ENCODE data around the gene CDCP1. TPM values are rescaled to one million over a fixed set of nuclear protein-coding genes. Genes with fewer than 3 reads are reported as not detected.
"Not testable (repeated sequence)": the region's sequence is repeated elsewhere in the genome, so short reads cannot be mapped to it uniquely, and the experiment has no call there.

The CDCP1 gene
- total RNA-seq, 1 donor from 2014 or later, result 1.8 TPM

DNA sequence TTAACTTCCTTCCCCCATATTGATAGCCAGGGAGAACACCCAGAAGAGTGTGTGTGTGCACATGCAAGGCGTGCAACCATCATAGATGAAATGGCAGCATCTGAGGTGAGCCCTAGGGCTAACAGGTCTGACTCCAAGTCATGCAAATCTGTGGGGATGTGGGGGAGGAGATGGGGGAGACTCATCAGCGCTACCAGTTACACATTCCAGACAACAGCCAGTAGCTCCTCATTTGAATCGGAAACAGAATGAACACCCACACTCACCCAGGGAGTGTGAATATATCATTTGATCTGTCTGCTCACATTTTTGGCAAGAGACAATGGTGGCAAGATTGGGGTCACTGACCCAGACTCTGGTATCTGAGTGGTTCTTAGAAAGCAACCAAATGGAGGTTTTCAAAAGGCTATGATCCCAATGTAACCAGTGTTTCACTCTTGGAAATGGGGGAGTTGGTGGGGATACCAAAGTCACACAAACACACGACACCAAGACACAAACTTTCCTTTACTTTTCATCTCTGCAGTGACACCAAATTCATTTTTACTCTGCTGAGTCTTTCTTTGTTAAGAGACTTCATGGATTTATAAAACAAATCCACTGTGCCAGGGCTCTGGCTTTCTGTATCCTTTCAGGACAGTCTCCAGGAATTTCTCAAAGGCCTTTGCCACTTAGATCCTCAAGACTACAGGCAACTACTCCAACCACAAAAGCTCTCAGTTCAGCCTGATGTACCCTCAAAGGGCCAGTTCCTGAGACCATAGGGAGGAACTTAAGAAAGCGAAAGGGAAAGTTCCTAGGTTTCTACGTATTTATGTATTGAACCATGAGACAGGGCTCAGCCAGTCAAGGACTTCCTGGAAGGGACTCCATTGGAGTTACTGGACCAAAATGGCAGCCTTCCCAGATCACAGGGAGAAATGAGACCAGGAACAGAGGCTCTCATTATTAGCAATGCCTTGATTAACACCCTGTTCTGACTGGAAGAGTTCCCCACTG lies 2.2 kb downstream of the CDCP1 start:
- DNase-seq (ENCODE audit: low spot score) (no peak), ATAC-seq (no peak)
- intact Hi-C loops (cut with DNase I), result no loop called here

DNA sequence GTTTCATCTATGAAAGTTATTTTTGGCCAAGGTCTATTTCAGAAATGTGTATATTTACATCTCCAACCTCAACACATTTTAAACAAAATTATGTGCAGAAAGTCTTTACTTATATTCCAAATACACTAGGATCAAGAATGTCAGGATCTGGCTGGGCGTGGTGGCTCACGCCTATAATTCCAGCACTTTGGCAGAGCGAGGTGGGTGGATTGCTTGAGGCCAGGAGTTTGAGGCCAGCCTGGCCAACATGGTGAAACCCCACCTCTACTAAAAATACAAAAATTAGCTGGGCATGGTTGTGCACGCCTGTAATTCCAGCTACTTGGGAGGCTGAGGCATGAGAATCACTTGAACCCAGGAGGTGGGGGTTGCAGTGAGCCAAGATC lies 5.4 kb downstream of the CDCP1 start:
- intact Hi-C loops (cut with DNase I); ATAC-seq; DNase-seq (ENCODE audit: low spot score): not testable (repeated sequence)

DNA sequence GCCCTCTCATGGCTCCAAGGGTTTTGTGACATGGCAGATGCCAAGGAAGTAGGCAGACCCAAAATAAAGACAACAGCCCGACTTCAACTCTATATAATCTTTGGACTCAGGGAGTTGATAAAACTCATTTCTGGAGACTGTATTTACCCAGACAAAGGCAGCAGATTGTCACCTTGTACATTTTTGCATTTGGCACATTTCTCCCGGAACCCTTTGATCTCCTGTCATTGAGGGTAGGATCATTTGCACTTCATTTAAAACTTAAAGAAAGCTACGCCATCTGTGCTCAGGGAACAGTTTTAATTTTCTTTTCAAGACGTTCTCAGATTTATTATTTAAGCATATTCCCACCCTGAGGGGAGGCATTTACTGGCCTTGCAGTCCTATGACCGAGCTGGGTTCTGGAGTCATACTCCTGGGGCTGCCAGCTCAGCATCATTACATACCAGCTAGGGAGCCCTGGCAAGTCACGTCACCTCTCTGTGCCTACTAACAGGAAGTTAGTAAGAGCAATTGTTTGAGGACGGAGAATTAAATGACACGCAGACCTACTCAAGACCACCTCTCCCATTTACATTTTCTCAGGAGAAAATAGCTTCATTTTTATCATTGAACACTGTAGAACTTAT lies 5.9 kb downstream of the CDCP1 start:
- DNase-seq (ENCODE audit: low spot score) (no peak), ATAC-seq (no peak)
- intact Hi-C loops (cut with DNase I), result no loop called here

DNA sequence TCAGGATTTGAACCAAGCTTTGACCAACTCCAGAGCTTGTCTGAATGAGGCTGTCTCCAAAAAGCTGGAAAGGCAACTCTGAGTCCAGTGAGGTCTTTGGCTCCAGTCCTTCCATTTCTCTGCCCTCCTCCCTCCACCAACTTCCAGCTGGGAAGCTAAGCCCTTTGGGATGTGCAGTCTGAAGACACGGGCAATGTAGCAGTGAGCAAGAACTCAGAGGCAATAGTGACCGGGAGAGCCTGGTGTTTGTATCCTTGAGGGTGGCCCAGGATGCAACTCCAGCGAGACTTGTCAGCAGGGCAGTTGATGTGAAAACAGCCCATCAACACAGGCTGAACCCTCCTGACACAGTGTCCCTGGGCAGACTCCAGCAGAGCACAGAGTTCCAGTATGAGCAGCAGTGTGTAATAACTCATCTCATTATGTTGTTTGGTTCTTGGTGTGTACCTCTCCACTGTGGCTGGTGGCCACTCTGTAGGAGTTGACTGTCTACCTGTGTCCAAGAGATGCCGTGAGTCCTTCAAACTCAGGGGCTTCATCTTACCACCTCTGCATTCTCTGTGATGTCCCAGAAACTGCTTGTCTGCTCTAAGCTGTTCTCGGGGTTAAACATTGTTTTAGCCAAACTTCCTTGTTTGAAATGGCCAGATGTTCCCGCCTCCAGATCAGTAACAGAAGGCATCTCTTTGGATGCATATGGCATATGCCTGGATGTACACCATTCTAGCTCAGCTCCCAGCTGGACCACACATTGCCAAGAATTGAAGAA lies 6.6 kb downstream of the CDCP1 start:
- intact Hi-C loops (cut with DNase I), result no loop called here
- ATAC-seq, result peak; percentile 59
- no peak for DNase-seq (ENCODE audit: low spot score)

DNA sequence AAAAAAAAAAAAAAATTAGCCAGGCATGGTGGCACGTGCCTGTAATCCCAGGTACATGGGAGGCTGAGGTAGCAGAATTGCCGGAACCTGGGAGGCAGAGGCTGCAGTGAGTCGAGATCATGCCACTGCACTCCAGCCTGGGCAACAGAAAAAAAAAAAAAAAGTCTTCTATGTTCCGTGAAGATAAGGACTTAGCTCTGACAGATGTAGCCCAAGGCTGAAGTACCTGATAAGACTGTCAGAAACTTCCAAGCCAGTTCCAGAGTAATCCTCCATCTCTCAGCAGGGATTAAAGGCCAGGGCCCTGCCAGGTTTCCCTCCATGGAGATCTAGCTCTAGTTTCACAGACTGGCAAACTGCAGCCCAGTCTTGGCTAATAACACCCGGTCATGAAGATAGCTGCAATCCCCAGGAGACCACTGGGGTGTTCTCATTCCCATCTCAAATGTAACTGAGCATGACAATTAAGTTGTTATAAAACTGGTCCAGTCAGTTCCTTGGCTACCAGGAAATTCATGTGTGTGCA lies 8.5 kb downstream of the CDCP1 start:
- intact Hi-C loops (cut with DNase I), result no loop called here
- no peak for DNase-seq (ENCODE audit: low spot score)
- no peak for ATAC-seq

DNA sequence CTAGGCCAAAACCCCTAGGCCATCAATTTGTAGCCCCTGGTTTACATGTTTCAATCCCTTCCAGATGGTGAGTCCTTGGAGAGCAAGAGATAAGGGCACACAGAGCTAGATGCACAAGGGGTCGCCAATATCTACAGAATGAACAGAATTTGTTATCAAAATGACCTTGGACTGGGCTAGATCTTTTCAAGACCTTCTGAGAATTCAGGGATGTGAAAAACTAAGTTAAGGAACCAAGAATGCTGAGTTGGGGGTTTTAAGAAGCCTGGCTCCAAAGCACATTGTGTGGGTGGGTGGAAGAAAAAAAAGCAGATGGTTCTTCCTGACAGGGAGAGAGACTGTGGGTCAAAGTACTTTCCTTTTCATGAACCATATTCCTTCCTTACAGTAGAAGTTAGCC lies 10.2 kb downstream of the CDCP1 start:
- ATAC-seq (peak; percentile 58), DNase-seq (ENCODE audit: low spot score) (no peak)
- intact Hi-C loops (cut with DNase I), result no loop called here

DNA sequence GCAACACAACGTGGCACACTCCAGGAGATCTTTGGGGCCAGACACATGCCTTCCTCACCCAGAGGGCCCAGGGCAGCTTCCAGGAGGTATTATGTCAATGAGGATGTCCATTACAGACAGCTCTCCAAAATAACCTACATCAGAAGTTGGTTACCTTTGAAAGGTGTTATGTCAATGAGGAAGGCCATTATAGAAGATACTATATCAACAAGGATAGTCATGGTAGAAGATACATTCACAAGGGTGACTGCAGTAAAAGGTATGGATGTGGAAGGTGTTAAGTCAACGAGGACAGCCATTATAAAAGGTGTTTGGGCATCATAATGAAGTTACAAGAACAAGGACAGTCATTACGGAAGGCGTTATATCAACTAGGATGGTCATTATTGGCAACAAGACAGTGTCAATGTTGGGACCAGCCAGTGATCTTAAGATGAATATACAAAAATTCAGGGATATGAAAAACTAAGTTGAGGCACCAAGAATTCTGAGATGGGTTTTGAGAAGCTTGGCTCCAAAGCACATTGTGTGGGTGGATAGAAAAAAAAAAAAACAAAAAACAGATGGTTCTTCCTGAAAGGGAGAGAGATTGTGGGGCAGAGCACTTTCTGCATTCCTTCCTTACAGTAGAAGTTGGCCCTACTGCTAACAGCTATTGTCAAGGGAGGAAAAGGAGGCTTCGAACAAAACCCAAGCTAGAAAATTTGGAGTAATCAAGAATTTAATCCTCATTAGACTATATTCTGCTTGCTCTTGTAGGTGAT lies 11.2 kb downstream of the CDCP1 start:
- no peak for DNase-seq (ENCODE audit: low spot score)
- intact Hi-C loops (cut with DNase I), result no loop called here
- no peak for ATAC-seq

DNA sequence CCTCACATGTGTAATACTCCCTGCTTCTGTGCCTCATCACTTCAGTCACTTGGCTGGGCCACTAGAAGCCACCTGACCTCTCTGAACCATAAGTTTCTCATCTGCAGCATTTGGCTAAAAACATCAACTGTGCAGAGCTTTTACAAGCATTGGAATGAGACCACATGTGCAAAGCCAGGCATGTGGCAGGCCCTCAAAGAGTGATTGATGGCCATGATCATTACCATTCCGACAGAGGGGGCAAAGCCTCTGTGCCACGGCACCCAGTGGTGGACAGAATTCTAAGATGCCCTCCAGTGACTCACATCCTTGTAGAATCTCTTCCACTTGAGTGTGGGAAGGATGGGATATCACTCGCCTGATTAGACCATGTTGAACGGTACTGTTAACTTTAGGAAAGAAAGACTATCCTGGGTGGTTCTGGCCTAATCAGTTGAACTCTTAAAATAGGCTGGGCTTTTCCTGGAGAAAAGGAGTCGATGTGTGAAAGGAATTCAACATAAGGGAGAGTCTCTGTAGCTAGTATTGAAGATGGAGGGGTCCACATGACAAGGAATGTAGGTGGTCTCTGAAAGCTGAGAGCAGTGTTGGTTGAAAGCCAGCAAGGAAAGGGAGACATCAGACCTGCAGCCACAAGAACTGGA lies 13.5 kb downstream of the CDCP1 start:
- no peak for ATAC-seq
- DNase-seq (ENCODE audit: low spot score), result no peak
- intact Hi-C loops (cut with DNase I), result no loop called here

DNA sequence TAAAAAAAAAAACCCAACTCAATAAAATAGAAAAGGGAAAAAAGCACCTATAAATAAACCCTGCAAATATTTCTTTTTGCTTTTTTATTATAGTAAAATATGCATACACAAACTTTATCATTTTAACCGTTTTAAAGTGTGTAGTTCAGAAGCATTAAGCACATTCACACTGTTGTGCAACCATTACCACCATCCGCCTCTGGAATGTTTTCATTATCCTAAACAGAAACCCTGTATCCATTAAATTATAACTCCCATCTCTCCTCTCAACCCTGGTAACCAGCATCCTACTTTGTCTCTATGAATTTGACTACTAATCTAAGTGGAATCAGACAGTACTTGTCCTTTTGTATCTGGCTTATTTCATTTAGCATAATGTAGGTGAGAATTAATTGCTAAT lies 15.0 kb downstream of the CDCP1 start:
- no peak for ATAC-seq
- no peak for DNase-seq (ENCODE audit: low spot score)
- intact Hi-C loops (cut with DNase I), result no loop called here

DNA sequence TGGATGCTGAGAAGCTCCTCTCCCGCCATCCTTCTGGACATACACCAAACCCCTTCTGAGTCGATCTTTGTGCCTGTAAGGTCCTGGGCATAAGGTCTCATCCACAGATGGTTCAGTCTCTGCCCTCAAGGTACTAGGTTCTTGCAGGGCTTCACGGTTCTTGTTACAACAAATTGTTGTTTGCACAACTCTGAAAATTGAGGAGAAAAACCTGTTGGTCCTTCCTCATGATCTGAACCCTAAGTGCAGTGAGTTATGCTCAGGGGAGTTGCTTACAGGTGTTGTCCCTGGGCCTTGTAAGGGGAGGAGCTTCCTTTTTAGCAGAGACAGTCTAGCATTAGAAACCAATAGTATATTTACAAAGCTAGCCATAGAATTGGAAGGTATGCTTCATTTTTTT lies 15.7 kb downstream of the CDCP1 start:
- intact Hi-C loops (cut with DNase I), result no loop called here
- no peak for DNase-seq (ENCODE audit: low spot score)
- no peak for ATAC-seq

DNA sequence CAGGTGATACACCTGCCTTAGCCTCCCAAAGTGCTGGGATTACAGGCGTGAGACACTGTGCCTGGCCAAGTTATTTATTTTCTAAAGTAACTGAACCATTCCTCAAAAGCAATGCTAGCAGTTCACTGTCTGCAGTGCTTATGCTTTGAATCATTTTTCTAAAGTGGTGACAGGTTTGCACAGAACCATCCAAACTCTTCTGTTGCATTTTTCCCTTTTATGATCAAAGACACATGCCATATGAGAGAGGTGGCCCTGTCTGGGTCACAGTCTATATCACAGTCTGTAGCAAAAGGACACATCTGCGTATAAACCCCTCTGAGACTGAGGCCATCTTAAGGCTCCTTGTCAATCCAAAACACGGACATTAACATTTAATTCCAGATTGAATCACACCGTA lies 17.2 kb downstream of the CDCP1 start:
- intact Hi-C loops (cut with DNase I), result no loop called here
- no peak for DNase-seq (ENCODE audit: low spot score)
- ATAC-seq, result no peak

DNA sequence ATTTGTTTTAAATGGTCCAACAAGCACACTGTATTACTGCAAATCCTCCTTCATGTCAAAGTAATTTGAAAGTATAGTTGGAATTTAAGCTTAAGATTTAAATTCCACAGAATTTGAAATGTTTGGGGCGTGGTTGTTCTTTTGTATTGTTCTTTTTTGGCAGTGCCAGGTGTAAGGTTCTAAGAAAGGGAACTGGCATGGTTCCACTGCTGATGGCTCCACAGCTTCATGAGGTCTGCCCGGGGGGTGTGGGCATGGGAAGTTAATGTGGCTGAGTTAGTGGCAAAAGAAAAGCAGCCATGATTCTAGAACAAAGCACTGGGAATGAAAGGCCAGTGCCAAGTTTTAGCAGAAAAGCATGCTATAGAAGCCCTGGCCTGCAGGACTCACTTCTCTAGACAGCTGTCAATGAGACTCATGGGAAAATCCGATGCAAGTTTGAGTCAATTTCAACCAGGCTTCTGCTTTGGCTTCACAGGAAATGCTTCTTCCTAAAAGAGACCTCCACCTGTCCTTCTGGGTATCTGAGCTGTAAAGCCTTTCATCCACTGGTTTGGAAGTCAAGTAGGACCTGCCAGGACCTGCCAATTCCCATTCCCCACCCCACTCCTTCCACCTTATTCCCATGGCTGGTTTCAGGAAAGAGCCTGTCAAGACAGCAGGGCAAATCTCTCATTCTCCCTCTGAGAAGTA lies 18.9 kb downstream of the CDCP1 start:
- DNase-seq (ENCODE audit: low spot score) (no peak), ATAC-seq (no peak)
- intact Hi-C loops (cut with DNase I), result no loop called here

DNA sequence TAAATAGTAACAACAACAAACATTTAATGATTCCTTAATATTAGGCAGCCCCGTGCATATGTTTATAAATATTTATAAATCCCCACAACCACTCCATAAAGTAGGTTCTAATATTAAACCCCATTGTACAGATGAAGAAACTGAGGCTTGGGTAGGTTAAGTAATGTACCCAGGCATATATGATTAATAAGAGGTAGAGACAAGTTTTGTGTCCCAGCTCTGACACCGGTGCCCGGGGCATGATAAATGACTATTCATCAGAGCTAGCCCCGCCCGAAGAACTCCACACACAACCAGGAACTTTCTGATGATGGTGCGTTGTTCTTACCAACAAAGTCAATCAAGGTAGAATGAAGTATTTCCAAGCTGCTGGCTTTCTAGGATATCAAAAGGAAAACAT lies 19.4 kb downstream of the CDCP1 start:
- DNase-seq (ENCODE audit: low spot score) (no peak), ATAC-seq (no peak)
- intact Hi-C loops (cut with DNase I), result no loop called here

DNA sequence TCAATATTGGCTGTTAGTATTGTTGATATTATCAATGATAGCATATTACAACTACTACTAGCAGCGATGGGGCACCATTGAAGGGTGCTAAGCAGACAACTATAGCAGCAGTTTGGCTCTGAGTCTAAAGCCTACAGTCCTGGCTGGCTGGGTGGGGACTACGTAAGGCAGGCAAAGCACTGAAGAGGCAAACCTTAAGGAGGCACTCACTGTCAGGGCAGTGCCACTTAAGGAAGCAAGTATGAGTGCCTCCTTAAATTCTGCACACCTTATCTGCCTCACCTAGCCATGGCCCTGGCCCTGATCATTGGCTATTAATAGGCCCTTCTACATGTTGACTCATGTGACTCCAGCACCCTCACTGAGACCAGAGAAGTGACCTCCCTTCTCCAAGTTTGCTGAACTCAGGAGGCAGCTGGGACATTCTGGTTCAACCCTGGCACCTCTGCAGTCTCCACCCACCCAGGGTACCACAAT lies 20.6 kb downstream of the CDCP1 start:
- intact Hi-C loops (cut with DNase I), result no loop called here

DNA sequence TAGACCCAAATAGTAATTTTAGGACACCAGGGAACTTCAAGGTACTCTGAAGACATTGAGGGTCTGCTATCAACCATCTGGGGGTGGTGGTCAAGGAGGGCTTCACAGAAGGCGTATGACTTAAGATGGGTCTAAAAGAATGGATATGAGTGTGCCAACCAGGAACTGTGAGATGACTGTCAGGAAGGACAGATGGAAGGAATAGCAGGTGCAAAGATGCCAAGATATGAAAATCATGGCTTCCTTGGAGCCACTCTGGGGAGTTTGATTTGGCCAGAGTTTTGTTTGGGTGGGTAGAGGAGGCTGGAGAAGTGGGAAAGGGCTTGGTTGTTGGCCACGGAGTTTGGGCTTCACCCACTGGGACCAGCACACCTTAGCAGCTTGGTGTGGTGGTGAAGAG lies 21.2 kb downstream of the CDCP1 start:
- ATAC-seq (no peak), DNase-seq (ENCODE audit: low spot score) (no peak)
- intact Hi-C loops (cut with DNase I), result no loop called here

More for the DNA sequence above, 20.6 kb downstream of the CDCP1 start:
- ATAC-seq, result no peak
- no peak for DNase-seq (ENCODE audit: low spot score)

DNA sequence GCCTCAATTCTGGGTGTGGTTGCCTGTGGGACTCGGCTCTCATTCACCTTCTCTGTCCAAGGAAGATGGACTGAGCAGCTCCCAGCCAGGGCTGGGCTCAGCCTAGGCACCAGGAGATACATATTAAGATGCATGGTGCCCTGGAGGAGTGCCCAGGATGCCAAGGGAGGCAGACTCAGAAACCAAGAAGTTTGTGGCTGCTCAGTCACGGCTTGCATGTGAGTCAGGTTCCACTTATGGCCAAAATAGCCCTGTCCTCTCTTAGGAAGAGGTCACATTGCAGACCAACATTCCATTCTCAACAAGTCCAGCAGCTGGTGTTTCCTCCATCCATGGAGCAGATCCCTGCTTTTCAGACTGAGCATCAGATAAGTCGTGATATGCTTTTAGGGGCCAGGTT lies 21.8 kb downstream of the CDCP1 start:
- DNase-seq (ENCODE audit: low spot score), result no peak
- intact Hi-C loops (cut with DNase I), result no loop called here
- ATAC-seq, result no peak

DNA sequence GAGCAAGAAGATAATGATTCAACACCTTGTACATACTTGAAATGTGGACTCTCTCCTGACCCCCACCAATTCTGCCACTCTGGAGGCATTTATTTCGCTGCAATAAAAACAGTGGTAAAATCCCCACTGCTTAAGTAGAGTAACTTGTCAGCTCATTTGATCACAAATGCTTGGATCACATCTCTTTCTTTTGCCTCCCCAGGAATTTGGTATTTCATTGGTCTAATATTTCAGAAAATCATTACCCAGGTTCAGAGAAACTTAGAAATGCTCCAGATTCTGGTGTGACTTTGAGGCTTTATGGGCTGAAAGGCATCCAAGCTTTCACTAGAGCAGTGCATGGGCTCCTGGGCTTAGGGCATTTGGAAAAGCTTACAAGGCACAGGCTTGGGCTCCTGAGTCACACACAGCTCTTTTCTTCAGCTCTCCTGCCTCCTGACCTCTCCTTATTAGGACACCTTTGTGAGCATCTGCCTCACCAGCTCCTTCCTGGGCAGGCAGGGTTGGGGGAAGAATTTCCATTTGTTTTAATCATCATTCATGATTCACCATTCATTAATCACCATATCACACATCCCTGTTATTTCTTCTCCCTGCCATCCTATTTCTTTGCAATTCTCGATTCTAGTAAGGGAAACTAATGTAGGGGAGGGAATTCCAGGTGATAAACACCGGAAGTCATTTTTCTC lies 22.5 kb downstream of the CDCP1 start:
- no peak for DNase-seq (ENCODE audit: low spot score)
- ATAC-seq, result no peak
- intact Hi-C loops (cut with DNase I), result no loop called here
